Measurements from ENCODE around the gene ARSA.
"Not testable (repeated sequence)": the region's sequence is repeated elsewhere in the genome, so short reads cannot be mapped to it uniquely, and the experiment has no call there.

Gene ARSA

DNA sequence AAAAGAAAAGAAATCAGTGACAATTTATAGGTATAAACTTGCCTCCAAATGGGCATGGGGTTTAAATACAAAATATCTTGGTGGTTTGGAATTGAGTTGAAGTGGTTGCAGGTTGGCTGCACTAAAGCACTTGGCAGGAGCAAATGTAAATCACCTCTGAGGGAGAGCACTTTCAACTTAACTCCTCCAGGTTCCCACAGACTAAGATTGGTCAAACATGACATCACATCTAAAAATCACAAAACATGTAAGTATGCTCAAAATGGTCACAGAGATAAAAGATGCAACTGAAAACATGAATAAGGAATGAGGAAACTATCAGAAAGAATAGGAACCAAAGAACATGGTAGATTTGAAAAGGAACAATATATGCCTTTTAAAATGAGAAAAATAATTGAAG is 32.4 kb upstream of the ARSA start:
- no peaks in the 10 kb centered on the region for H3K9me3 ChIP-seq (ENCODE audit: low read depth, low read length)
- TF ChIP-seq EZH2 (IDR thresholded peaks at IDR 0.05) (no peak), POLR2AphosphoS5 (IDR thresholded peaks at IDR 0.05; ENCODE audit: borderline replicate concordance, low read depth, low read length) (no peak), FOXP2 (optimal IDR thresholded peaks at IDR 0.05; ENCODE audit: control extremely low read depth, extremely low read length, insufficient read depth) (no peak)
- no peak for DNase-seq (ENCODE audit: low read depth, low spot score)
- no peaks in the 10 kb centered on the region for H3K36me3 ChIP-seq (ENCODE audit: insufficient read depth, low read length)
- H3K9ac ChIP-seq (ENCODE audit: insufficient read length), result no peak overlapping the region
- no peak overlapping the region for H3K27ac ChIP-seq
- H3K4me3 ChIP-seq, result no peak overlapping the region

DNA sequence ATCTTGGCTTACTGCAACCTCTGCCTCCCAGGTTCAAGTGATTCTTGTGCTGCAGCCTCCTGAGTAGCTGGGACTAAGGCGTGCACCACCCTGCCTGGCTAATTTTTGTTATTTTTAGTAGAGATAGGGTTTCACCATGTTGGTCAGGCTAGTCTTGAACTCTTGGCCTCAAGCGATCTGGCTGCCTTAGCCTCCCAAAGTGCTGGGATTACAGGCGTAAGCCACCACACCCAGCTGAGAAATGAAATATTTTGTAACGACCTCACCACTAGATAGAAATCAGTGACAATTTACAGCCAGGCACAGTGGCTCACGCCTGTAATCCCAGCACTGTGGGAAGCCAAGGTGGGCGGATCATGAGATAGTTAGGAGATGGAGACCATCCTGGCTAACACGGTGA is 31.8 kb upstream of the ARSA start:
- not testable (repeated sequence) for H3K9me3 ChIP-seq (ENCODE audit: low read depth, low read length); H3K4me3 ChIP-seq; H3K27ac ChIP-seq; H3K9ac ChIP-seq (ENCODE audit: insufficient read length); DNase-seq (ENCODE audit: low read depth, low spot score); H3K36me3 ChIP-seq (ENCODE audit: insufficient read depth, low read length)

DNA sequence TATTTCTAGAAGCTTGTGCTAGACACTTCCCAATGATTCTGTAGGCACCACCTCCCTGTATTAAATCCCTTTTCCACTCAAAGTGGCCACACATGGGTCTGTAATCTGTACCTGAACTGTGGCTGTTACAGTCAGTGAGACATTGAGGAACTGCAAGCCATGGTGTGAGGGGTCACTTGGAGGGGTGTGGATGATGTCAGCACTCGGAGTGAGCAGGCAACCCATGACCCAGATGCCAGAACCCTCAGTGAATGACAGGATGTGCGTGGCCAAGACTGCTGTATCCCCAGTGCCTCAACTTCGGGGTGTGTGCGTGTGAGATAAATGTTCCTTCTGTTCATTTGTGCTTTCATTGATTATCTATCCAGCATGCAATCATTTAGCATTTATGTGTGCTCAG is 30.0 kb upstream of the ARSA start:
- TF ChIP-seq EZH2 (IDR thresholded peaks at IDR 0.05) (no peak), FOXP2 (optimal IDR thresholded peaks at IDR 0.05; ENCODE audit: control extremely low read depth, extremely low read length, insufficient read depth) (no peak), POLR2AphosphoS5 (IDR thresholded peaks at IDR 0.05; ENCODE audit: borderline replicate concordance, low read depth, low read length) (no peak)

DNA sequence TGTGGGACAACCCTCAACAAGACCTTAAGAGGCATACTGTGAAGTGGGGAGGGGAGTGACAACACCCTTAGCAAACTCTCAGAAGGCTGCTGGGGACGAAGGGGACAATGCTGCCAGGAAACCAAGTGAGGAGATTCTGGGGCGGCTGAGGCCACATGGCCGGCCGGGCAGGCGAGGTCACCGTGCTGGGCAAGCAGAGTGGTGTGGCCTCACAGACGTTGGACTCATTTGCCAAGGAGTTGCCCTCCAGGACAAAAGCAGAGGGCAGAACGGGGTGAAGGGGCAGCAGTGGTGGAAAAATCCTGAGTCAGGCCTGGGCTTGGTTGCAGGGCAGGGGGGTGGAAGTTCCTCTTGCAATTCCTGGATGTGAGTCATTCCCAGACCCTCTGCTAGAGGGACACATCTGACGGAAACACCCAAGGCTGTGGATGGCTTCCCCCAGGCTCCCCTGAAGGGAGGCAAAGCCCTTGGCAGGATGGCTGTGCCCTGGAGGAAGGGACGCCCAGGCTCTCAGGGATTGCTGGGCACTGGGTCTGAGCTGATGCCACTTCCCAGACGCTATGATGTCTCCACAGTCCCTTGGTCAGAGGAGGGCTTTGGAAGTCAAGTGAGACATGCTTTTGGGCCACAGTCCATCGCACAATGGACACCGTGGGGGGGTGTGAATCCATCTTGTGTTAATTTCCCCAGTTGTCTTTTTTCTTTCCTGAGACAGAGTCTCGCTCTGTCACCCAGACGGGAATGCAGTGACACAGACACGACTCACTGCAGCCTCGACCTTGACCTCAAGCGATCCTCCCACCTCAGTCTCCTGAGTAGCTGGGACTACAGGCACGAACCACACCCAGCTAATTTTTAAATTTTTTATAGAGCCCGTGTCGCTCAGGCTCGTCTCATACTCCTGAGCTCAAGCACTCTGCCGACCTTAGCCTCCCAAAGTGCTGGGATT is 28.4 kb upstream of the ARSA start:
- Histone ChIP-seq H3K4me3 (no peak overlapping the region), H3K27ac (no peak overlapping the region)
- DNase-seq (ENCODE audit: low read depth, low spot score), result no peak

More for the DNA sequence above, 30.0 kb upstream of the ARSA start:
- H3K9me3 ChIP-seq (ENCODE audit: low read depth, low read length), result no peaks in the 10 kb centered on the region
- H3K27ac ChIP-seq, result no peak overlapping the region
- H3K9ac ChIP-seq (ENCODE audit: insufficient read length), result no peak overlapping the region
- H3K4me3 ChIP-seq, result no peak overlapping the region
- no peaks in the 10 kb centered on the region for H3K36me3 ChIP-seq (ENCODE audit: insufficient read depth, low read length)
- DNase-seq (ENCODE audit: low read depth, low spot score), result no peak

DNA sequence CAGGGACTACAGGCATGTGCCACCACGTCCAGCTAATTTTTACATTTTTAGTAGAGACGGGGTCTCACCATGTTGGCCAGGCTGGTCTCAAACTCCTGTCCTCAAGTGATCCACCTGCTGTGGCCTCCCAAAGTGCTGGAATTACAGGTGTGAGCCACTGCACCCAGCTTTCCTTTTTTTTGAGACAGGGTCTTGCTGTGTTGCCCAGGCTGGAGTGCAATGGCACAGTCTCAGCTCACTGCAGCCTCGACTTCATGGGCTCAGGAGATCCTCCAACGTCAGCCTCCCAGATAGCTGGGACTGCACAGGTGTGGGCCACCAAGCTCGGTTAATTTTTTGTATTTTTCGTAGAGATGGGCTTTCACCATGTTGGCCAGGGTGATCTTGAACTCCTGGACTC is 26.7 kb upstream of the ARSA start:
- H3K4me3 ChIP-seq; DNase-seq (ENCODE audit: low read depth, low spot score); H3K9ac ChIP-seq (ENCODE audit: insufficient read length); H3K36me3 ChIP-seq (ENCODE audit: insufficient read depth, low read length); H3K27ac ChIP-seq; H3K9me3 ChIP-seq (ENCODE audit: low read depth, low read length): not testable (repeated sequence)

More for the DNA sequence above, 28.4 kb upstream of the ARSA start:
- H3K9ac ChIP-seq (ENCODE audit: insufficient read length), result no peak overlapping the region
- TF ChIP-seq FOXP2 (optimal IDR thresholded peaks at IDR 0.05; ENCODE audit: control extremely low read depth, extremely low read length, insufficient read depth), result no peak
- TF ChIP-seq EZH2 (IDR thresholded peaks at IDR 0.05), result no peak
- no peak for TF ChIP-seq POLR2AphosphoS5 (IDR thresholded peaks at IDR 0.05; ENCODE audit: borderline replicate concordance, low read depth, low read length)
- H3K9me3 ChIP-seq (ENCODE audit: low read depth, low read length), result no peaks in the 10 kb centered on the region
- H3K36me3 ChIP-seq (ENCODE audit: insufficient read depth, low read length), result no peaks in the 10 kb centered on the region

DNA sequence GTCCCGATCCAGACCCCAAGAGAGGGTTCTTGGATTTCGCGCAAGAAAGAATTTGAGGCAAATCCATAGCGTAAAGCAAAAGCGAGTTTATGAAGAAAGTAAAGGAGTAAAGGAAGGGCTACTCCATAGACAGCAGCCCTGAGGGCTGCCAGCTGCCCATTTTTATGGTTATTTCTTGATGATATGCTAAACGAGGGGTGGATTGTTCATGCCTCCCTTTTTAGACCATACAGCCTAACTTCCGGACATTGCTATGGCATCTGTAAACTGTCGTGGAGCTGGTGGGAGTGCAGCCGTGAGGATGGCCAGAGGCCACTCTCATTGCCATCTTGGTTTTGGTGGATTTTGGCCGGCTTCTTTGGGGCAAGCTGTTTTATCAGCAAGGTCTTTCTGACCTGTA is 25.3 kb upstream of the ARSA start:
- Histone ChIP-seq H3K27ac (no peak overlapping the region), H3K9me3 (ENCODE audit: low read depth, low read length) (no peaks in the 10 kb centered on the region), H3K4me3 (no peak overlapping the region), H3K9ac (ENCODE audit: insufficient read length) (no peak overlapping the region), H3K36me3 (ENCODE audit: insufficient read depth, low read length) (no peaks in the 10 kb centered on the region)
- DNase-seq (ENCODE audit: low read depth, low spot score), result no peak
- TF ChIP-seq EZH2 (IDR thresholded peaks at IDR 0.05) (no peak), POLR2AphosphoS5 (IDR thresholded peaks at IDR 0.05; ENCODE audit: borderline replicate concordance, low read depth, low read length) (no peak), FOXP2 (optimal IDR thresholded peaks at IDR 0.05; ENCODE audit: control extremely low read depth, extremely low read length, insufficient read depth) (no peak)

DNA sequence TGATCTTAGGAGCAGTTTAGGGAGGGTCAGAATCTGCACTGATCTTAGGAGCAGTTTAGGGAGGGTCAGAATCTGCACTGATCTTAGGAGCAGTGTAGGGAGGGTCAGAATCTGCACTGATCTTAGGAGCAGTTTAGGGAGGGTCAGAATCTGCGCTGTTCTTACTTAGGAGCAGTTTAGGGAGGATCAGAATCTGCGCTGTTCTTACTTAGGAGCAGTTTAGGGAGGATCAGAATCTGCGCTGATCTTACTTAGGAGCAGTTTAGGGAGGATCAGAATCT is 15.8 kb upstream of the ARSA start:
- not testable (repeated sequence) for H3K27ac ChIP-seq; H3K36me3 ChIP-seq (ENCODE audit: insufficient read depth, low read length); H3K4me3 ChIP-seq; H3K9ac ChIP-seq (ENCODE audit: insufficient read length); DNase-seq (ENCODE audit: low read depth, low spot score); H3K9me3 ChIP-seq (ENCODE audit: low read depth, low read length)

DNA sequence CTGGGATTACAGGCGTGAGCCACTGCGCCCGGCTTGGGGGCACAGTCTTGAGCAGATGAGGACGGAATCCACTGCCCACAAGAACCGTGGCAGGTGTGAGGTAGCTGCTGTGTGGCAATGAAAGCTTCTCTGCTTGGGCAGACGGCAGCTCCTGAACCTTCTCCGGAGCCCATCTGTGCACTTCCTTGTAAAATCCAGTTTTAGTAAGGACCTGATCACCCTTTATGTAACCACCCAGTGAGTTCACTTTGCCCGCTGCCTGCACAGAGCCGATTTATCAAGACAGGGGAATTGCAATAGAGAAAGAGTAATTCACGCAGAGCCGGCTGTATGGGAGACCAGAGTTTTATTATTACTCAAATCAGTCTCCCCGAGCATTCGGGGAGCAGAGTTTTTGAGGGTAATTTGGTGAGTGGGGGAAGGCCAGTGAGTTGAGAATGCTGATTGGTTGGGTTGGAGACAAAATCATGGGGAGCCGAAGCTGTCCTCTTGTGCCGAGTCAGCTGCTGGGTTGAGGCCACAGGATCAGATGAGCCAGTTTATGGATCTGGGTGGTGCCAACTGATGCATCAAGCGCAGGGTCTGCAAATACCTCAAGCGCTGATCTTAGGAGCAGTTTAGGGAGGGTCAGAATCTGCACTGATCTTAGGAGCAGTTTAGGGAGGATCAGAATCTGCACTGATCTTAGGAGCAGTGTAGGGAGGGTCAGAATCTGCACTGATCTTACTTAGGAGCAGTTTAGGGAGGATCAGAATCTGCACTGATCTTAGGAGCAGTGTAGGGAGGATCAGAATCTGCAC is 15.3 kb upstream of the ARSA start:
- not testable (repeated sequence) for H3K4me3 ChIP-seq; H3K9ac ChIP-seq (ENCODE audit: insufficient read length); DNase-seq (ENCODE audit: low read depth, low spot score); H3K9me3 ChIP-seq (ENCODE audit: low read depth, low read length); H3K27ac ChIP-seq; H3K36me3 ChIP-seq (ENCODE audit: insufficient read depth, low read length)

All from SK-N-MC (cell line).